NB4 (cell line): ENCODE measurements around the gene MOXD1.

Source experiments
- CTCF ChIP-seq: IDR thresholded peaks from one replicate; pipeline ENCODE4 v1.5.1; 2012; ENCODE audit warnings: low read depth, low read length
- MAX ChIP-seq: IDR thresholded peaks from 2 replicates; pipeline ENCODE4 v1.6.1; 2011; ENCODE audit warnings: low read depth, low read length
- POLR2A ChIP-seq: IDR thresholded peaks from 2 replicates; pipeline ENCODE4 v1.6.1; 2011; ENCODE audit warnings: mild to moderate bottlenecking; ENCODE audit not compliant: insufficient read length; ENCODE audit errors: extremely low read depth

DNA sequence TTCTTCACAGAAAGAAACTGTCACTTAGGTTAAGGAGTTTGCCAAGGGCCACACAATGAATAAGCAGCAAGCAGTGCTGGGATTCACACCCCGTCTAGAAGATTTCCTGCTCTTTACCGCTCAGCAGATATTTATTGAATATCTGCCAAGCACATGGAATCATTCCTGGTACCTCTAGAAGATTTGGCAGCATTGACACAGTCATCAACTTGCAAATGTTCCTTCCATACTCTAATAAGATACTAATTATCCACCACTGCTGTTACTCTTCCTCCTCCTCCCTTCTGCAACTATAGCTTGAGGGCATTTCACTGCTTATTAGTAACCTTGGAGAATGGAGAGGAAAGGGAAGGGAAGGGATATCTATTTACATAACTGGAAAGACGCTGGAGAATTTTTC lies 13.0 kb downstream of the MOXD1 start:
- TF ChIP-seq CTCF (no peak), POLR2A (no peak), MAX (no peak)
